Ovary (tissue), 9 donors: ENCODE data around the gene CARF. TPM values are rescaled to one million over a fixed set of nuclear protein-coding genes. Genes with fewer than 3 reads are reported as not detected.
A peak's percentile ranks its signal among the peaks of the same experiment; 100 is the strongest.
"Not testable (repeated sequence)": the region's sequence is repeated elsewhere in the genome, so short reads cannot be mapped to it uniquely, and the experiment has no call there.

Source experiments
- DNase-seq, 5 donors: peaks; one replicate each; pipeline ENCODE4 v3.0.0-alpha.2; 2019 to 2020
- H3K27ac ChIP-seq, 2 donors: fragments of 200-600 bp; one replicate each; pipeline versions ENCODE4 v1.5.1 to v1.8.0; 2019 to 2022
- H3K27me3 ChIP-seq: fragments of 200-600 bp; one replicate; pipeline ENCODE4 v1.8.0; 2022
- H3K36me3 ChIP-seq: fragments of 200-600 bp; sonication (generic); one replicate; pipeline ENCODE4 v1.5.1; 2019
- H3K4me1 ChIP-seq: one replicate; pipeline ENCODE4 v1.8.1; 2013; ENCODE audit warnings: mild to moderate bottlenecking, moderate library complexity; ENCODE audit not compliant: insufficient read depth
- H3K4me3 ChIP-seq: fragments of 200-600 bp; sonication (generic); one replicate; pipeline ENCODE4 v1.5.1; 2017
- H3K9me3 ChIP-seq, 2 donors: fragments of 200-600 bp in 1 of 2; sonication (generic) in 1 of 2; one replicate each; pipeline versions ENCODE4 v1.5.1 to v1.8.1; 2013 to 2019; ENCODE audit warnings: mild to moderate bottlenecking in 1 of 2, moderate library complexity in 1 of 2
- EP300 ChIP-seq: sonication (generic); formaldehyde crosslinking; IDR thresholded peaks from one replicate; pipeline ENCODE4 v1.6.1; 2017; ENCODE audit warnings: antibody characterized with exemption
- POLR2A ChIP-seq: fragments of 450-650 bp; IDR thresholded peaks from one replicate; pipeline ENCODE4 v1.6.1; 2017; ENCODE audit warnings: antibody characterized with exemption, mild to moderate bottlenecking, moderate library complexity
- WGBS, 3 donors: extraction: QIAGEN DNeasy Blood & Tissue Kit in 1 of 3; methylation state at CpG; one replicate each; pipeline versions ENCODE4 v1.1.5 to v1.1.7; 2013 to 2017; 5-methylcytosine and 5-hydroxymethylcytosine counted together
- intact Hi-C, 4 donors: fragments of 100-400 bp; cut with DNase I; formaldehyde crosslinking; loops; one replicate each; pipeline versions ENCODE4 v1.11.0 to v1.15.1; 2022 to 2023
- polyA plus RNA-seq, 2 donors: library from polyadenylated mRNA; stranded (reverse); fragments of 200-250 nt in 1 of 2; fragments of 350-450 nt in 1 of 2; fragmentation: Illumina TruSeq in 1 of 2; extraction: RNeasy Lipid Tissue Mini Kit (QIAGEN cat#74804) in 1 of 2; gene quantifications; one replicate each; pipeline ENCODE4 v1.2.3, GENCODE V29; 2013 to 2014
- total RNA-seq, 7 donors: library from RNA; depleted of rRNA in 2 of 7; stranded (reverse); fragments of >200 nt in 2 of 7; fragmentation: NEBNext Ultra II Directional in 3 of 7; extraction: Animal tissue kit (Norgen Biotek cat#: 25700) in 3 of 7; gene quantifications; one replicate each; pipeline versions ENCODE4 v1.1.0 to v1.2.4, GENCODE V29; 2016 to 2023
- TF ChIP-seq, protein P1 (sequence below), 3 donors: fragments of 450-650 bp in 2 of 3; fragments of 200-600 bp in 1 of 3; IDR thresholded peaks; one replicate each; pipeline versions ENCODE4 v1.5.1 to v1.8.0; 2016 to 2022; ENCODE audit warnings: antibody characterized with exemption in 3 of 3, mild to moderate bottlenecking in 1 of 3
- donor health status: DM: no; HTN: no; CAD: no; lungs with moderate emphysema.
- donor health status: DM: no; HTN: no; CAD: no.
- donor health status: Bipolar disorder and iron deficiency.
- donor health status: DM: yes; HTN: yes; CAD: no.
- donor health status: DM: no; HTN: no; CAD: no.
- donor health status: DM: yes; HTN: yes; CAD: no.

CARF gene
- total and polyA plus RNA-seq, 9 donors, result 4.4 to 15.5 (median 12.3) TPM

- Histone ChIP-seq H3K4me1 (no peaks in the 10 kb centered on the region), H3K9me3 (no peaks in the 10 kb centered on the region), H3K4me3 (no peak overlapping the region), H3K36me3 (no peaks in the 10 kb centered on the region), H3K27me3 (no peaks in the 10 kb centered on the region), H3K27ac (no peak overlapping the region)
- intact Hi-C loops, result no loop called here
- DNase-seq, result no peak
- WGBS, 3 donors, result 90 to 92% (median 92%) methylated on average over 3 of the region's 3 CpGs
- TF ChIP-seq, protein P1, sequence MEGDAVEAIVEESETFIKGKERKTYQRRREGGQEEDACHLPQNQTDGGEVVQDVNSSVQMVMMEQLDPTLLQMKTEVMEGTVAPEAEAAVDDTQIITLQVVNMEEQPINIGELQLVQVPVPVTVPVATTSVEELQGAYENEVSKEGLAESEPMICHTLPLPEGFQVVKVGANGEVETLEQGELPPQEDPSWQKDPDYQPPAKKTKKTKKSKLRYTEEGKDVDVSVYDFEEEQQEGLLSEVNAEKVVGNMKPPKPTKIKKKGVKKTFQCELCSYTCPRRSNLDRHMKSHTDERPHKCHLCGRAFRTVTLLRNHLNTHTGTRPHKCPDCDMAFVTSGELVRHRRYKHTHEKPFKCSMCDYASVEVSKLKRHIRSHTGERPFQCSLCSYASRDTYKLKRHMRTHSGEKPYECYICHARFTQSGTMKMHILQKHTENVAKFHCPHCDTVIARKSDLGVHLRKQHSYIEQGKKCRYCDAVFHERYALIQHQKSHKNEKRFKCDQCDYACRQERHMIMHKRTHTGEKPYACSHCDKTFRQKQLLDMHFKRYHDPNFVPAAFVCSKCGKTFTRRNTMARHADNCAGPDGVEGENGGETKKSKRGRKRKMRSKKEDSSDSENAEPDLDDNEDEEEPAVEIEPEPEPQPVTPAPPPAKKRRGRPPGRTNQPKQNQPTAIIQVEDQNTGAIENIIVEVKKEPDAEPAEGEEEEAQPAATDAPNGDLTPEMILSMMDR (IDR thresholded peaks at IDR 0.05), result no peak
- TF ChIP-seq EP300, result no peak
- TF ChIP-seq POLR2A, result no peak
Measured at GRCh38 chr2:202976809-202977208, 64.7 kb downstream of the CARF start.

DNA sequence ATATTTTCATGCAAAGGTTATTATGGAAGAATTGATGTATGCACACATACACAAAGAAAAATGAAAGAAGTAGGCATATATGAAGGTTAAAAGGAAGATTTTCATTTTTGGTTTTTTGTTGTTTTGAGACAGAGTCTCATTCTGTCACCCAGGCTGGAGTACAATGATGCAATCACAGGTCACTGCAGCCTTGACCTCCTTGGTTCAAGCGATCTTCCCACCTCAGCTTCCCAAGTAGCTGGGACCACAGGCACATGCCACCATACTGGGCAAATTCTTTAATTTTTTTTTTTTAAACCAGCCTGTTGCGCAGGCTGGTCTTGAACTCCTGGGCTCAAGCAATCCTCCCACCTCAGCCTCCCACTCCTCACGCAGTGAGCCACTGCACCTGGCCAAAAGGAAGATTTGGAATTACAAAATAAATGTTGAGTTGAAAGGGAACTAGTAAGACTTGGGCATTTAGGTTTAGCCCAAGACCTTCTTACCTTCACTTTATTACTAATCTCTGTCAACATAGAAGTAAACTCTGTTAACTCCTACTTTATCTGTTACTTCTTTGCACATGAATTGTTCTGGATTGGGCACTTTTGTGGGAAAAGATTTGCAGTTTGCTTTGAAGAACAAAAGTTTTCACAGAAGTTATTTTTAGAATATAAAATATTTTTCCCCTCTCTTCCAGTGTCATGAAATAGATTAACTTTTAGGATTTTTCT is 70.9 kb downstream of the CARF start:
- H3K27ac ChIP-seq, result no peak overlapping the region
- H3K4me3 ChIP-seq, result no peak overlapping the region
- H3K36me3 ChIP-seq, result no peaks in the 10 kb centered on the region
- intact Hi-C loops, result no loop called here
- no peaks in the 10 kb centered on the region for H3K4me1 ChIP-seq
- H3K9me3 ChIP-seq, result no peaks in the 10 kb centered on the region
- TF ChIP-seq, protein P1 (IDR thresholded peaks at IDR 0.05), result no peak
- TF ChIP-seq EP300 (no peak), POLR2A (no peak)
- no peaks in the 10 kb centered on the region for H3K27me3 ChIP-seq
- DNase-seq, result peak in 1 of 5 donors; percentile 34
- 42 to 66% (median 51%) methylated on average over 3 of the region's 3 CpGs for WGBS, 3 donors

GRCh38 chr2:202989749-202990148 is 77.7 kb downstream of the CARF start:
- H3K36me3 ChIP-seq, result no peaks in the 10 kb centered on the region
- no peaks in the 10 kb centered on the region for H3K27me3 ChIP-seq
- no peak overlapping the region for H3K4me3 ChIP-seq
- 96 to 100% (median 97%) methylated on average over 1 of the region's 1 CpG for WGBS, 3 donors
- intact Hi-C loops, result no loop called here
- H3K4me1 ChIP-seq, result no peaks in the 10 kb centered on the region
- TF ChIP-seq, protein P1 (IDR thresholded peaks at IDR 0.05), result no peak
- TF ChIP-seq POLR2A (no peak), EP300 (no peak)
- H3K9me3 ChIP-seq, result no peaks in the 10 kb centered on the region
- H3K27ac ChIP-seq, result no peak overlapping the region
- no peak for DNase-seq

GRCh38 chr2:202990501-202990900 is 78.4 kb downstream of the CARF start:
- TF ChIP-seq POLR2A (no peak), EP300 (no peak)
- TF ChIP-seq, protein P1 (IDR thresholded peaks at IDR 0.05), result no peak
- intact Hi-C loops, result no loop called here
- Histone ChIP-seq H3K4me3 (no peak overlapping the region), H3K36me3 (no peaks in the 10 kb centered on the region), H3K4me1 (no peaks in the 10 kb centered on the region), H3K9me3 (no peaks in the 10 kb centered on the region), H3K27ac (no peak overlapping the region), H3K27me3 (no peaks in the 10 kb centered on the region)
- no peak for DNase-seq
- 95 to 97% (median 95%) methylated on average over 3 of the region's 3 CpGs for WGBS, 3 donors

DNA sequence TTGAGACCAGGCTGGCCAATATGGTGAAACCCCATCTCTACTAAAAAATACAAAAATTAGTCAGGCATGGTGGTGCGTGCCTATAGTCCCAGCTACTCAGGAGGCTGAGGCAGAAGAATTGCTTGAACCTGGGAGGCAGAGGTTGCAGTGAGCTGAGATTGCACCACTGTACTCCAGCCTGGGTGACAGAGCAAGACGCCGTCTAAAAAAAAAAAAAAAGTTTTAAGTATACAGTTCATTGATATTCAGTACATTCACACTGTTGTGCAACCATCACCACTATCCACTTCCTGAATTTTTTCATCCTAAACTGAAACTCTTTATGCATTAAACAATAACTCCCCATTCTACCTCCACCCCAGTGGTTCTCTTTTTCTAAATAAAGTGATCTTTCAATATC is 85.0 kb downstream of the CARF start:
- H3K4me1 ChIP-seq, H3K9me3 ChIP-seq, H3K4me3 ChIP-seq, intact Hi-C loops, H3K27ac ChIP-seq, H3K27me3 ChIP-seq, H3K36me3 ChIP-seq, DNase-seq: not testable (repeated sequence)
- WGBS, 3 donors, result 71 to 84% (median 79%) methylated on average over 3 of the region's 3 CpGs
